Lower leg skin (tissue), 3 donors: ENCODE results near the gene RPL21.

Experiments
- POLR2A ChIP-seq, 2 donors: fragments of 450-650 bp; IDR thresholded peaks; one replicate each; pipeline ENCODE4 v1.6.1; 2016 to 2017; ENCODE audit warnings: antibody characterized with exemption in 2 of 2, mild to moderate bottlenecking in 1 of 2, moderate library complexity in 1 of 2
- TF ChIP-seq, protein P1 (sequence below), 3 donors: fragments of 450-650 bp; IDR thresholded peaks; one replicate each; pipeline ENCODE4 v1.5.1; 2016; ENCODE audit warnings: antibody characterized with exemption in 3 of 3, mild to moderate bottlenecking in 3 of 3, moderate library complexity in 2 of 3

DNA sequence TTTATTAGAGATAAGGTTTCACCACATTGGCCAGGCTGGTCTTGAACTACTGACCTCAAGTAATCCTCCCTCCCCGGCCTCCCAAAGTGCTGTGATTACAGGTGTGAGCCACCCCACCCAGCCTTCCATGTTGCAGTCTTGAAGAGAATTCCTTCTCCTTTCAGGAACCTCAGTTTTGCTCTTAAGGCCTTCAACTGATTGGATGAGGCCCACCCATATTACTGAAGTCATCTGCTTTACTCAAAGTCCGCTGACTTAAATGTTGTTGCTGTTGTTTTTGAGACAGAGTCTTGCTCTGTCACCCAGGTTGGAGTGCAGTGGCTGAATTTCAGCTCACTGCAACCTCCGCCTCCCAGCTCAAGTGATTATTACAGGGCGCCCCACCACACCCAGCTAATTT lies 52.7 kb downstream of the RPL21 start:
- TF ChIP-seq, protein P1, sequence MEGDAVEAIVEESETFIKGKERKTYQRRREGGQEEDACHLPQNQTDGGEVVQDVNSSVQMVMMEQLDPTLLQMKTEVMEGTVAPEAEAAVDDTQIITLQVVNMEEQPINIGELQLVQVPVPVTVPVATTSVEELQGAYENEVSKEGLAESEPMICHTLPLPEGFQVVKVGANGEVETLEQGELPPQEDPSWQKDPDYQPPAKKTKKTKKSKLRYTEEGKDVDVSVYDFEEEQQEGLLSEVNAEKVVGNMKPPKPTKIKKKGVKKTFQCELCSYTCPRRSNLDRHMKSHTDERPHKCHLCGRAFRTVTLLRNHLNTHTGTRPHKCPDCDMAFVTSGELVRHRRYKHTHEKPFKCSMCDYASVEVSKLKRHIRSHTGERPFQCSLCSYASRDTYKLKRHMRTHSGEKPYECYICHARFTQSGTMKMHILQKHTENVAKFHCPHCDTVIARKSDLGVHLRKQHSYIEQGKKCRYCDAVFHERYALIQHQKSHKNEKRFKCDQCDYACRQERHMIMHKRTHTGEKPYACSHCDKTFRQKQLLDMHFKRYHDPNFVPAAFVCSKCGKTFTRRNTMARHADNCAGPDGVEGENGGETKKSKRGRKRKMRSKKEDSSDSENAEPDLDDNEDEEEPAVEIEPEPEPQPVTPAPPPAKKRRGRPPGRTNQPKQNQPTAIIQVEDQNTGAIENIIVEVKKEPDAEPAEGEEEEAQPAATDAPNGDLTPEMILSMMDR (IDR thresholded peaks at IDR 0.05): no peak
- TF ChIP-seq POLR2A (IDR thresholded peaks at IDR 0.05): no peak
